HG02623 (cell line): ENCODE measurements around the gene ZNF761.

ENCODE experiments used
- ATAC-seq: cut with Tn5 transposase; IDR thresholded peaks from one replicate; pipeline ENCODE4 v1.9.1; 2021; ENCODE audit warnings: moderate library complexity; ENCODE audit not compliant: unreplicated experiment

The ZNF761 gene

DNA sequence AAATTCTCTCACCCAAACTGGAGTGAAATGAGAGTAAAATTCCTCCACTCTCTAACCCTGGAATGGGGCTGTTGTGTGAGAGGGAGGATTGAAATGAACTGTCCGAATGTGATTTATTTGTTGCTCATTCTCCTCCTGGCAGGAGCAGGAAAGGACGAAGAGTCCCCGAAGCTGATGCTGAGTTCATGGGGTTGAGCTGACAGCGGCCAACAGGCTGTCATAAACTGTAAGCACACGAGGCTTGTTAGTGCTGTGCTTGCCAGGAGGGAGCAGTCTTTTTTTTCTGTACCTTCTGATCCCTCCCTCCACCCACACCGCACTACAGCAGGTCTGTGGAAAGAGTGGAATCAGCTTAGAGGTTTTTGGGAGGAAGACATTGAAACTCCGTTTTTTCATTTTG, 73.1 kb downstream of the ZNF761 start:
- no peak for ATAC-seq

- ATAC-seq, result no peak
Measured at GRCh38 chr19:53506728-53507127, 74.9 kb downstream of the ZNF761 start.
